ENCODE data around the gene NDUFAB1.
"Not testable (repeated sequence)": the region's sequence is repeated elsewhere in the genome, so short reads cannot be mapped to it uniquely, and the experiment has no call there.

The NDUFAB1 gene

DNA sequence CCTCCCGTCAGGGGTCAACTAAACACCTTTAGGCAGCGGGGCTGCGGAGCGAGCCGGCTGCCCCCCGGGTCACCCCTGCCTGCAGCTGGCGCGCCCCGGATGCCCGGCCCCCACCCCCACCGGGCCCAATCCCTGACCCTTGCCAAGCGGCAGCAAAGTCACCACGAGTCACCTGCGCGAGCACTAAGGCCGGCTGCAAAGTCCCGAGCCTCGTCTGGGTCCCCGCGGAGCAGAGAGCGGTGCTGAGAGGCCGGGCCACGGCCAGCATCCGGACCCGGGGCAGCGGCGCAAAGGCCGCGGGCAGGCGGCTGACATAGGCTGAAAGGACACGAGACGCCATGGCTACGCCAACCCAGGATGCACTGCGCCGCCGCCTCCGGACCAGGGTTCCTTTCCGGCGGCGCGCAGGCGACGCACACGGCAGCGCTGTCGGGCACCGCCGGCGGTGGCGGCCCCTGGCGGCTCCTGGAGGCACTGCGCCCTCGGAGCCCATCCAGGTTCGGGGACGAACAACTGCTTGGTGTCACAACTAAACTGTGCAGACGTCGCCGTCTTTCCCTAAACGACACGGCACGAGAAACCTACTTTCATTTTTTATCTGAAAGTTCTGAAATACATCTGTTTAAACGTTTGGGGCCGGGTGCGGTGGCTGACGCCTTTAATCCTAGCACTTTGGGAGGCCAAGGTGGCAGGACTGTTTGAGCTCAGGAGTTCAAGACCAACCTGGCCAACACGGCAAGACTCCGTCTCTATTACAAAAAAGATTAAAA, at the start of gene NDUFAB1:
Gene NDUFAB1 (minus strand): TSS at position 366 of the 770 bp plus-strand sequence. CDS start 26 bp downstream, at position 340.
- peak; percentile 34 for DNase-seq (ENCODE audit: low read depth)

DNA sequence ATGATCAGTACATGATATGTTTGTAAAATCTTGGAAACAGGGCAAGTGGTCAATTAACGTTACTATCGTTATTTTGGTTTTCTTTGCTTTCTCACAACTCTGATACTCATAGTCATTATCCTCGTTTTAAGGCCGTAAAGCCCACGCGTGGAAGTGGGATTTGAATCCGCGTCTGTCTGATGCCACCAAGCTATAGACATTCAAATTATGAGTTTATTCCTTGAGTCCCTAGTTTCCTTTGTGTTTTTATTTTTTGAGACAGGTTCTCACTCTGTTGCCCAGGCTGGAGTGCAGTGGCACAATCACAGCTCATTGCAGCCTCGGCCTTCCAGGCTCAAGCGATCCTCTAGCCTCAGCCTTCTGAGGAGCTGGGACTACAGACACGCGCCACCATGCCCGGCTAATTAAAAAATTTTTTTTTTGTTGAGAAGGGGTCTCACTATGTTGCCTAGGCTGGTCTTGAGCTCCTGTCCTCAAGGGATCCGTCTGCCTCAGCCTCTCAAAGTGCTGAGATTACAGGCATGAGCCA, 46.2 kb upstream of the NDUFAB1 start:
- no peak for DNase-seq (ENCODE audit: low read depth)

DNA sequence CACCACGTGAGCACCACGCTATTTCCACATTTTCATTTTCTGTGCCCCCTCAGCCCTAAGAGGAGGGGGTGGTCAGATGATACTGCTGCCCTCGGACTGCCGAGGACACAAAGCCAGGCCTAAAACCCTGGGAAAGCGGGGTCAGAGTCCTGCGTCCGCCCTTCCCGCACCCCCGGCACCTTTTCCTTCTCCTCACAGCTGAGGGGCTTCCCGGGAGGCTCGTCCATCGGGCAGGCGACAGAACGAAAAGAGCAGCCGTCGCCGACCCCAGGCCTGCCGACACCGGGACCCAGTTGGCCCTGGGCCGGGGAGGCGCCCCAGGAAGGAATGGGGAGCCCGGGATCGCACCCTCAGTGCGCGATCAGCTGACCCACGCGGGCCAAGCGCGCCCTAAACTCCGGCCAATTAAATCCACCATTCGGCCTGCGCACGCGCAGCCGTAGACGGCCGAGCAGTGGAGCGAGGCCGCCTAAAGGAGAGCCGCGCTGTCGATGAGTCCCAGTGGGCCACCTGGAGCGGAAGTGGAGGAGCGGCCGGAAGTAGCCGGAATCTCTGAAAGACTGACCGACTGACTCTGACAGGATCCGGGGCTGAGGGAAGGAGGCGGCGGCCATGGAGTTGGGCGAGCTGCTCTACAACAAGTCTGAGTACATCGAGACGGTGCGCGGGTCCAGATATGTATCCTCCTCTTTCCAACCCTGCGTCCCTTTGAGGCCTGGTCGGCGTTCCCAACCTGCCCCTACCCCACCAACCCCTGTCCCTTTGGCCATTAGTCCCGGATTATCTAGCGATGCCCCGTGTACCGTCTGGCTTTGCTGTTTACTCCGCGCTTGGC, 45.0 kb upstream of the NDUFAB1 start, which contains the start of the genes DCTN5 and PALB2:
Gene DCTN5 (plus strand): TSS at position 536 of the 835 bp plus-strand sequence. CDS start 77 bp downstream, at position 613.
Gene PALB2 (minus strand): TSS at position 380 of the 835 bp plus-strand sequence. CDS start 153 bp downstream, at position 227.
- DNase-seq (ENCODE audit: low read depth): peak; percentile 70

DNA sequence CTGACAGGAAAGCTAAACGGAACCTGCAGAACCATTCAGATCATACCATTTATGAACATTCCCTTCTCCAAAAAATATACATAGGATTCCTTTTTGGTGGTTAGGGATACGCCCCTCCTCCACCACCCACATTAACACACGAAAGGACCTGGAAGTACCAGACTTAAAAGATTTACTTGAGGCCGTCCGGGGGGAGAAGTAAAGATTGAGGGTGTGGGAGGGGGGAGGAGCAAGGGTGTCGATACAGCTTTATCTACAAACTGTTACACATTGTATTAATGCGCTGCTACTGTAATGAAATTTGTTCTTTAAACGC, 44.5 kb upstream of the NDUFAB1 start:
- no peak for DNase-seq (ENCODE audit: low read depth)

DNA sequence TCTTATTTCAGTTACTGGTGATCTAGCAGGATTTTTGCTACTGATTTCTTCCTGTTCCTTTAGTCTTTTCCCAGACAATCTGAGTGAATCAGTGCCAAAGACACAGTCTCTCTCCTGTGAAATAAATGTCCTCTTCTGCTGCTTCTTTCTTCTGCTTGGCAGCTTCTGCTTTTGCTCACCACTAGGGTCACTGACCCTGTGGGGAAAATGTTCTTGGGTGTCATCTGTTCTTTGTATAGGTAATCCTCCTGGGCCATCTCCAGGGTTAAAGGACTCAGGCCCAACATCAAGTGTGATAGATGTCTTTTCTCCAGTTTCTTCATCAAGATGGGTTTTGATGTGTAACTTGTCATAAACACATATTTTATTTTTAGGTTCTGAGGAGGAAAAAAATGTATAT, 39.8 kb upstream of the NDUFAB1 start:
- no peak for DNase-seq (ENCODE audit: low read depth)

DNA sequence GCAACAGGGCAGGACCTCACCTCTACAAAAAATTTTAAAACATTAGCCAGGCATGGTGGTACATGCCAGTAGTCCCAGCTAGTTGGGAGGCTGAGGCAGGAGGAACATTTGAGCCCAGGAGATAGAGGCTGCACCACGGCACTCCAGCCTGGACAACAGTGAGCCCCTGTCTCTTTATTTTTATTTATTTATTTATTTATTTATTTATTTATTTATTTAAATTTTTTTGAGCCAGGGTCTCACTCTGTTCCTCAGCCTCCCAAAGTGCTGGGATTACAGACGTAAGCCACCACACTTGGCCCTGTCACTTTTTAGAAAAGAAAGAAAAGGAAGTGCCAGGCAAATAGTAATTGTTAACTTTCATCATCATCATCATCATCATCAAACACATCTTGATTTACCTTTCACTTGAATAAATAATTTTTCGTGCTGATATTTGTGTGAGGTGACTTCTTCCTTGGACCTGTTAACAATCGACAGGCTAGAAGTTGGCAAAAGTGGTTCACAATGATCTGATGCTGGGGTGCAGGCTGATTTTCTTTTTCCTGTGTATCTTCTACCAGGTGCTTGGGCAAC, 38.4 kb upstream of the NDUFAB1 start:
- DNase-seq (ENCODE audit: low read depth): no peak

DNA sequence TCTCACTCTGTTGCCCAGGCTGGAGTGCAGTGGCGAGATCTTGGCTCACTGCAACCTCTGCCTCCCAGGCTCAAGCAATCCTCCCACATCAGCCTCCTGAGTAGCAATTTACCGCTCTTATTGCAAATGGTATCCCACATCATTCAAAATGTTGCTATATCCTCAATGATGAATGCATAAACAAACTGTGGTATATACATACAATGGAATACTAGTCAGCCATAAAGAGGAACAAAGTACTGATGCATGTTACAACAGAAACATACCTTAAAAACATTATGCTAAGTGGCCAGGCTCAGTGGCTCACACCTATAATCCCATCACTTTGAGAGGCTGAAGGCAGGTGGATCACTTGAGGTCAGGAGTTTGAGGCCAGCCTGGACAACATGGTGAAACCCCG, 35.8 kb upstream of the NDUFAB1 start:
- DNase-seq (ENCODE audit: low read depth): not testable (repeated sequence)

DNA sequence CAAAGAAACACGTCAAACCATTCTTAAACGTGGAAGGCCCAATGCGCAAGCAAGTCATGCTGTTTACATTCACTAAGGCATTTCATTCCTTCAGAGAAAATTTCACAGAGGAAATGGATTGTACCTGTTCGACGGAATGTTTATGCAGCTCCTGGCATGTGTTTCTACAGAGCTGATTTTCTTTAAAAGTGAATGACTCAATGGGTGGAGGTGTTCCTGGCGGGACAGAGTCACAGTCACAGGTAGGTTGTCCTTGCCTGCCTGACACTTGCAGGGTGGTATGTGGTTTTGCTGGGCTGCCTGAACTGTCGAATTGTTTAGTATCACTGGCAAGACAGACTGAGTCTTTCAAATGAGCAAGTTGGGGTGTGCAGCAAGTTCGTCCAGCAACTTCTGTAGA, 33.4 kb upstream of the NDUFAB1 start:
- DNase-seq (ENCODE audit: low read depth): no peak

DNA sequence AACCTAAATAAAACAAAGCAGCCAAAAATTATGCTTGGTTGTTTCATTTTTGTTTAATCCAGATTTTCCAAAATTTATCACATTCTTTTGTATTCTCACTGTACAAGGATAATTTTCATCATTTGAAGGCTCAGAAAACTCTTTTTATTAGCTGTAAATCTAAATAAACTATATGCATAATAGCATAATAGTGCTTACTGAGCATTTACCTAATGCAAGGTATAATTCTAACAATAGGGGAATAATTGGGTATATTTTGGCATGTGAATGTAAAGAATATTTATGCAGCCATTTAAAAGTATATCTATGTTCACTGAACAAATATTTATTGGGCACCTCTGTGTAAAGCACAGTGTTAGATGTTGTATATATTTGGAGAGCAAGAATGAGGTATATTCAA, 28.0 kb upstream of the NDUFAB1 start:
- DNase-seq (ENCODE audit: low read depth): no peak

DNA sequence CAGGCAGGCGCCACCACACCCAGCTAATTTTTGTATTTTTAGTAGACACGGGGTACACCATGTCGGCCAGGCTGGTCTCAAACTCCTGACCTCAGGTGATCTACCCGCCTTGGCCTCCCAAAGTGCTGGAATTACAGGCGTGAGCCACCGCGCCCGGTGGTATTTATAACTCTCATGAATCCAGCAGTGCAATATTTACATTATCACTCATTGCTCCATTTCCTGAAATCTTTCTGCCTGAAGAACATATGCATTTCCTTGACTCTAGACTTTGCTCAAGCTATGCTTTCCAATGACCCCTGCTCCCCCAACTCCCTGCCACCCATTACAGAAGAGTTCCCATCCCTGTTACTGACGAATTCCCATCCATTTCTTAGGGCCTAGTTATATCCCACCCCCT, 19.7 kb upstream of the NDUFAB1 start:
- no peak for DNase-seq (ENCODE audit: low read depth)

DNA sequence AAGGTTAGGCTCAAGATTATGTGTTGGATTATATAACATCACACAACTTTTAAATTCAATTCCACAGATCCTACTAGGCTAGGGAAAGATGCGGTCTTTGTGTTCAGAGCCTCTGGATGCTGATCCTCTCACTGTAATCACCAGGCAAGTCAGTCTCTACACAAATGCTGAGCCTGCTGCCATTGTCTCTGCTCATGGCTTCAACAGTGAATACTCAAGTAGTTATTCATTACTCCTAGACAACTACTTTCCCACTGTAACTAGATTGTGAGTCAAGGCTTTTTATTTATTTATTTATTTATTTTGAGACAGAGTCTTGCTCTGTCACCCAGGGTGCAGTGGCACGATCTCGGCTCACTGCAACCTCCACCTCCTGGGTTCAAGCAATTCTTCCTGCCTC, 15.8 kb upstream of the NDUFAB1 start:
- DNase-seq (ENCODE audit: low read depth): no peak

DNA sequence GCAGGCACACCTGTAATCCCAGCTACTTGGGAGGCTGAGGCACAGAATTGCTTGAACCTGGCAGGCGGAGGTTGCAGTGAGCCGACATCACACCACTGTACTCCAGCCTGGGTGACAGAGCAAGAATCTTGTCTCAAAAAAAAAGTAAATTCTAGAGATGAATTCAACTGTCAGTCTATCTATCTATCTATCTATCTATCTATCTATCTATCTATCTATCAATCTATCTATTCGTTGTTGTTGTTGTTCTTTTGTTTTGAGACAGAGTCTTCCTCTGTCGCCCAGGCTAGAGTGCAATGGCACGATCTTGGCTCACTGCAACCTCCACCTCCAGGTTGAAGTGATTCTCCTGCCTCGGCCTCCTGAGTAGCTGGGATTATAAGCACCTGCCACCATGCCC, 14.8 kb upstream of the NDUFAB1 start:
- not testable (repeated sequence) for DNase-seq (ENCODE audit: low read depth)

DNA sequence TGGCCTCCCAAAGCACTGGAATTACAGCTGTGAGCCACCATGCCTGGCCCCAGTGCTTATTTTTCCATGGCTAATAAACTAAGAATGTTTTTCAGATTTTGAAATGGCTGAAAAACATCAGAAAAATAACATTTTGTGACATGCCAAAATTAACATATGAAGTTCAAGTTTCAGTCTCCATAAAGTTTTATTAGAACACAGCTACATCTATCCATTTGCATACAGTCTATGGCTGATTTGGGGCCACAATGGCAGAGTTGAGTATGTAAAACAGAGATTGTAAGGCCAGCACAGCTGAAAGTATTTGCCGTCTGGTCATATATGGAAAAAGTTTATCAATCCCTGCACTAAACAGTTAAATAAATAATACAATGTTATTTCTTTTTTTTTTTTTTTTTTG, 13.8 kb upstream of the NDUFAB1 start:
- no peak for DNase-seq (ENCODE audit: low read depth)

DNA sequence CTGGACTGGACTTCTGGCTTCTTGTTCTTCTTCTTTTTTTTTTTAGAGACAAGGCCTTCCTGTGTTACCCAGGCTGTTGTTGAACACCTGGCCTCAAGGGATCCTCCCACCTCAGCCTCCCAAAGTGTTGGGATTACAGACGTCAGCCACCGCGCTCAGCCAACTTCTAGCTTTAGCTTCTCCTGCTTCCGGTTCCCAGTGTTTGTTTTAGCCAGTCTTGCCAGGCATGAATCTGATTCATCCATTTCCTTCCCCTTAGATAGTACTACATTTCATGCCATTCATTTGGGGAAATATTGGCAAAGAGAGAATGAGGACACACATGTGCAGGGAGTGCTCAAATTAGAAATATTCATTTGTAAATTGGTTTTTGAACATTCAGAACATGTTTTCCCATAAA, 12.1 kb upstream of the NDUFAB1 start:
- no peak for DNase-seq (ENCODE audit: low read depth)

DNA sequence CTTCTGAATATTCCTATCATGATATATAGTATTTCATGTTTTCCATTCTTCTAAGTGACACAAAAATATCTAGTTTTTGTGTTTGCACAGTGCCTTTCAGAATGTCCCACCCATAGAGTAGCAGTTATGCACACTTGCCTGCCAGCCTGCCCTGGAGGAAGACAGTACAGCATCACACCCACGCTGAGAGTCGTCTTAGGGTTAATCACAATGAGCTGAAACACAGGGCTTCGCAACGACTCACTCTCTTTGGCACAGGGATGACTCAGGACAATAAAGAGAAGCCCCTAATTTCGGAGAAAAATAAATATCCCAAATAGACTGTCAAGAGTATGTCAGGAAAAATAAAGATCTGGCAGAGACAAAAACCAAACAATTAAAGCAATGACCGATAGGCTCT, 11.6 kb upstream of the NDUFAB1 start:
- no peak for DNase-seq (ENCODE audit: low read depth)

DNA sequence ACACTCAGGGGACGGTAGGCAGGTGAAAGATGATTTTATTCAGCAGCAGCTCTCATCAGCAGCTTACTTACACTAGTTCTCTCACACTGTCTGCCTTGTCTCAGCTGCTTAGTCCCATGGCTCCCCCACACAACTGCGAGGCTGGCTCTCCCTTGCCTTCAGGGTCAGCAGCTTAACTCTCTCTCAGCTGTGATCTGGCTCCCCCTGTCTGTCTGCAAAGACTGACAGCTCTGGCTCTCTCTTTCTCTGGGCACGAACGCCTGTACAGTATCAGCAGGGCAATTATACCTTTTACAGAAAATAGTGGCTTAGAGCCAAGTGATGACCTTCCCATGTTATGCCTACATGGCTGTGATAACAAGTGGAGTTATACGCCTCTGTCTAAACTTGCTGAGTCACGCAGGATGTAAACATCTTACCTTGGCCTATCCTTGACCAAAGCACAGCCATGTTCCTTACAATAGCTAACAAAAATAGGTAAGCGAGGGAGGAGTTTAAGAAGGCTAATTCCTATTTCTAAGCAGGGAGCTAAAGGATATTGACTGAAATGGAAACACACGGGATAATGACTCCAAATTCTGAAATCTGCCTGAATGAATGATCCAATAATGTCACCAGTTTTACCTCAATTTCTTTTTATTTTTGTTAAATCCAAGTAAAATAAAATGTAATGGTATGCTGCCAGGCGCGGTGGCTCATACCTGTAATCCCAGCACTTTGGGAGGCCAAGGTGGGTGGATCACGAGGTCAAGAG, 1.1 kb upstream of the NDUFAB1 start:
- no peak for DNase-seq (ENCODE audit: low read depth)

DNA sequence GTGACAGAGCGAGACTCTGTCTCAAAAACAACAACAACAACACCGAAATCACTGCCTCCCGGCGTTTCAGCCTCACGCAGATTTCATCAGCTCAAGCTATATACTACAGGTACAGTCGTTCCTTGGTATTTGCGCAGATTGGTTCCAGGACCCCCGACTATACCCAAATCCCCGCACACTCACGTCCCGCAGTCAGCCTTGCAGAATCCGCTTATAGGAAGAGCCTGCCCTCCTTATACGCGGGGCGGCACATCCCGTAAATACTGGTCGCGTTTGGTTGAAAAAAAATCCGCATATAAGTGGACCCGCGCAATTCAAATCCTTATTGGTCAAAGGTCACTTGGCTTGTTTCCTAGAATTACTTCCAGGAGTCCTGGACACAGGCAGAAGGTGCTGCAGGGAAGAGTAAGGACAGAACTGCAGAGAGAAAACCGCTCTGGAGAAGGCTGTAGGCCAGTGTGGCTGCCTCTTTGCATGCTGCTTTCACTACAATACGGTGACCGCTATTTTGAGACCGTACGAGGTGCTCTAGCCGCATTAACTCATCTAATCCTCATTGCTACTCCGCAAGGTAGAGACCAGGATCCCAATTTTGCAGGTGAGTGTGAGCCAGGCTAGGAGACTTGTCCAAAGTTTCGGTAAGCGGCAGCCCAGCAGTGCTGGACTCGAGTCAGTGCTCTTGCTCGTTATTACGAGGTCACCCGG, 718 bp downstream of the NDUFAB1 start:
- DNase-seq (ENCODE audit: low read depth): no peak

DNA sequence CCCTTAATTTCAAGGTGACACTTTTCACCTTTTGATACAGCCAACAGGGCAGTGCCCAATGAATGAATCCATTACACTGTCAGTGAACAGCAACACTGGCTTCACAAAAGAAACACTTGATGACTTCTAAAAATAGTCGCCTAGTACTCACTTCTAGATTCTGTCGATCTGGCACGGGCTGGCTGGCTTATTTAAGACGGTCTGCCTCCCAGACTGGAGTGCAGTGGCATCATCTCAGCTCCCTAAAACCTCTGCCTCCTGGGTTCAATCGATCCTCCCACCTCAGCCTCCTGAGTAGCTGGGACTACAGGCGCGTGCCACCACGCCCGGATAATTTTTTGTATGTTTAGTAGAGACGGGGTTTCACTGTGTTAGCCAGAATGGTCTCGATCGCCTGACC, 1.9 kb downstream of the NDUFAB1 start:
- no peak for DNase-seq (ENCODE audit: low read depth)

DNA sequence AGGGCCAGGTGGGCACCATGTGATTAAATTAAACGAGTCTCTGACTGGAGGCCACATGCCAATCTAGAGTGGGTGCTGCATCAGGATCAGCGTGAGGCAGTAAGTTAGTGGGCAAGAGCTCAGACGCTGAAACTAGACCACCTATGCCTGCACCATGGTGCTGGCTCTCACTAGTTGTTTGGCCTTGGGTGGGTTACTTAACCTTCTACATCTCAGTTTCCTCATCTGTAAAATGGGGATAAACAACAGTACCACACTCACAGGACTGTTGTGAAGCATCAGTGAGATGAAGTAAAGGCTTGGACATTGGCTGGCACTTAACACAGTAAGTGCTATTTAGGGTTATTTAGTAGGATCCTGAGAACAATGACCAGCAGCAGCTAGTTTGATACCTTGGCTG, 5.9 kb downstream of the NDUFAB1 start:
- no peak for DNase-seq (ENCODE audit: low read depth)

DNA sequence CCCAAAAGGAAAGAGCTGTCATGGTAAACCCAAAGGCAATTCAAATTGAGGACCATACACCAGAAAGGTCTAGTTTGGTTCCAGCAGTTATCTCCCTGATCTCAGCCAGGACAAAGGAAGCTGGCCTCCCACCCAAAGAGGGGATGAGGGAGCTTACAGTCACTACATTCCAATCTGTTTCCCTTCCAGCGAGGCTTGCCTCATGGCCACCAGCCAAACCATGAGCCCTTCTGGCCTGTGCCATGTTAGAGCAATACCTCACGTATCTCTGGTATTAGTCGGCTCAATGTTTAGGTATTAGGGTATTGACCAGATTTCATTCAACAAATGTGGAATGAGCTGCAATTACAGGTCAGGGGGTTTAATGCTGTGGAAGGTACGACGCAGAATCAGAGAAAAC, 8.4 kb downstream of the NDUFAB1 start:
- peak; percentile 47 for DNase-seq (ENCODE audit: low read depth)
